ENCODE results near the gene STX8.

The STX8 gene

GRCh38 chr17:9256751-9257629 is 318.6 kb downstream of the STX8 start:
- TF ChIP-seq SIN3A (IDR thresholded peaks at IDR 0.05; ENCODE audit: borderline replicate concordance, insufficient read depth, low read length), result no peak
- no peak for TF ChIP-seq FOXP2 (optimal IDR thresholded peaks at IDR 0.05; ENCODE audit: borderline replicate concordance, extremely low read depth, extremely low read length, insufficient read depth)
- TF ChIP-seq REST (IDR thresholded peaks at IDR 0.05; ENCODE audit: insufficient read depth in 1 of 2, low read depth in 2 of 2, low read length in 2 of 2), result no peak
- TF ChIP-seq POLR2AphosphoS5 (IDR thresholded peaks at IDR 0.05; ENCODE audit: low read depth, low read length), result no peak
- TF ChIP-seq TAF1 (IDR thresholded peaks at IDR 0.05; ENCODE audit: borderline replicate concordance, insufficient read depth, low read length), result no peak

GRCh38 chr17:9256361-9256750 is 319.3 kb downstream of the STX8 start:
- TF ChIP-seq REST (IDR thresholded peaks at IDR 0.05; ENCODE audit: insufficient read depth in 1 of 2, low read depth in 2 of 2, low read length in 2 of 2), result no peak
- TF ChIP-seq SIN3A (IDR thresholded peaks at IDR 0.05; ENCODE audit: borderline replicate concordance, insufficient read depth, low read length), result no peak
- TF ChIP-seq TAF1 (IDR thresholded peaks at IDR 0.05; ENCODE audit: borderline replicate concordance, insufficient read depth, low read length), result no peak
- TF ChIP-seq POLR2AphosphoS5 (IDR thresholded peaks at IDR 0.05; ENCODE audit: low read depth, low read length), result no peak
- TF ChIP-seq FOXP2 (optimal IDR thresholded peaks at IDR 0.05; ENCODE audit: borderline replicate concordance, extremely low read depth, extremely low read length, insufficient read depth), result no peak

- TF ChIP-seq POLR2AphosphoS5 (IDR thresholded peaks at IDR 0.05; ENCODE audit: low read depth, low read length) (no peak), FOXP2 (optimal IDR thresholded peaks at IDR 0.05; ENCODE audit: borderline replicate concordance, extremely low read depth, extremely low read length, insufficient read depth) (no peak), SIN3A (IDR thresholded peaks at IDR 0.05; ENCODE audit: borderline replicate concordance, insufficient read depth, low read length) (no peak), REST (IDR thresholded peaks at IDR 0.05; ENCODE audit: insufficient read depth in 1 of 2, low read depth in 2 of 2, low read length in 2 of 2) (no peak), TAF1 (IDR thresholded peaks at IDR 0.05; ENCODE audit: borderline replicate concordance, insufficient read depth, low read length) (no peak)
Measured at GRCh38 chr17:9255833-9256232, 319.8 kb downstream of the STX8 start.

GRCh38 chr17:9254841-9255240 is 320.8 kb downstream of the STX8 start:
- no peak for TF ChIP-seq SIN3A (IDR thresholded peaks at IDR 0.05; ENCODE audit: borderline replicate concordance, insufficient read depth, low read length)
- TF ChIP-seq REST (IDR thresholded peaks at IDR 0.05; ENCODE audit: insufficient read depth in 1 of 2, low read depth in 2 of 2, low read length in 2 of 2), result no peak
- TF ChIP-seq FOXP2 (optimal IDR thresholded peaks at IDR 0.05; ENCODE audit: borderline replicate concordance, extremely low read depth, extremely low read length, insufficient read depth), result no peak
- TF ChIP-seq POLR2AphosphoS5 (IDR thresholded peaks at IDR 0.05; ENCODE audit: low read depth, low read length), result no peak
- no peak for TF ChIP-seq TAF1 (IDR thresholded peaks at IDR 0.05; ENCODE audit: borderline replicate concordance, insufficient read depth, low read length)
